ENCODE results near the gene ENTREP3. TPM values are rescaled to one million over a fixed set of nuclear protein-coding genes. Genes with fewer than 3 reads are reported as not detected.
A peak's percentile ranks its signal among the peaks of the same experiment; 100 is the strongest.
"Not testable (repeated sequence)": the region's sequence is repeated elsewhere in the genome, so short reads cannot be mapped to it uniquely, and the experiment has no call there.

The ENTREP3 gene
- total RNA-seq, 3 donors from 2014 or later (not counting 1 experiment from before 2014, with no cell fraction given): 6.9 to 10.0 (median 8.9) TPM

DNA sequence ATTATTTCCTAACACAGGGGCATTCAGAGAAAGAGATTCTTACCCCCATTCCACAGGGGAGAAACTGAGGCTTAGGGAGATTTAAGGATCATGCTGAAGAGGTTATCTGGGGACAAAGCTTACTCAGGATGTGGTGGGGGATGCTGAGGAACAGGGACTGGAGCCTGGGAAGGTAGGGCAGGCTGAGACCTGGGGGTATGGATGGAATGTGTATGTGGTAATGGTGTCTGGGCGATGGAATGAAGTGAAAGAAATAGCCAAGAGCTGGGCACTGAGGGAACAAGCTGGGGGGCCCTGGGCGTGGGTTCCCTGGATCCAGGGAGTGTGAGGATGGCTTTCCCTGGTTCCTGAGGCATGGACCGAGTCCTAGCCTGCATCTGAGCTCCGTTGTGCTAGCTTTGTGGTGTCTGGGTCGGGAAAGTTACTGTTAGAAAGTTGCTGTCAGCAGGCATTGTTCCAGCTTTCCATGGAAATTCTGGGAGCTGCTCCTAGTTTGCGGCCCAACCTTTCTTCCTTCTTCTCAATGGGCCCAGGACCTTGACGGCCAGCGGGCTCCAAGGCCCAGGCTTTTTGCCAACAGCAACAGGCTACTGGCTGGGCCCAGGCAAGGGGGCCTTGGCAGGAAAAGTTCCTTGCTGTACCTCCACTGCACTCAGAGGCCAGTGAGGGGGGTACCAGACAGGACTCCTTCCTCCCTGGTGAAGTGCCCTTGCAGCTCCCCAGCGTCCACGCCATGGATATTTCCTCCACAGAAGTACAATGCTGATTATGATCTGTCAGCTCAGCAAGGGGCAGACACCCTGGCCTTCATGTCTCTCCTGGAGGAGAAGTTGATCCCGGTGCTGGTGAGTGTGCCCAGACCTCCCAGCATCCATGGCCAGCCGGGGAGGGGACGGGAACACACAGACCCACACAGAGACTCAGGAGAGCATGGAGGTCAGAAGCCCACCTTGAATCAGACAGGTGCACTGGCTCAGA, 23.0 kb downstream of the ENTREP3 start:
- H3K27me3 Mint-ChIP-seq (ENCODE audit: low read depth in 2 of 2); H3K27ac Mint-ChIP-seq; ATAC-seq; H3K9me3 Mint-ChIP-seq; H3K27ac ChIP-seq (ENCODE audit: low read length); H3K27me3 ChIP-seq (ENCODE audit: control insufficient read depth, insufficient read depth, low read length); H3K4me1 ChIP-seq (ENCODE audit: control insufficient read depth, insufficient read depth, low read length); intact Hi-C loops (cut with micrococcal nuclease); H3K4me3 ChIP-seq (ENCODE audit: low read length); H3K36me3 Mint-ChIP-seq; H3K9me3 ChIP-seq (ENCODE audit: control insufficient read depth, insufficient read depth, low read length); H3K4me1 Mint-ChIP-seq; DNase-seq; H3K4me3 Mint-ChIP-seq: not testable (repeated sequence)
- 92% methylated on average over 12 of the region's 13 CpGs for WGBS (ENCODE audit: insufficient coverage)
- peaks cover 16% of the 10 kb centered on the region for H3K36me3 ChIP-seq (ENCODE audit: control insufficient read depth, insufficient read depth, low read length)

DNA sequence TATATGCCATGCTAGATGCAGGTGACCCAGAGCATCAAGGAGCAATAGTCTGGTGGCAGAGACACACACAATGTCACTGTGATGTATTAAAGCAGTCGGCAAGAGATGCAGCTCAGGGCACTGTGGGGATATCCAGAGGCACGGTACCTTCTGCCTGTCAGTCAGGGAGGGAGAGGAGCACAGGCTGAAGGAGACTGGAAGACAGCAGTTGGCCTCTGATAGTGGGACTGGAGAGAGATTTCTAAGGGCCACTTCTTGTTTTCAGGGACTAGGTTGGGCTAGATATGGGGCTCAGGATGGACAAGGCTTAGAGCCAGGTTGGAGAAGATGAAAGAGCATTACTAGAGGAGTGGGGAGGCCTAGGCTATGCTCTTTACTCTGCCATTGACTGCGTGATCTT, 24.0 kb downstream of the ENTREP3 start:
- ATAC-seq; H3K36me3 ChIP-seq (ENCODE audit: control insufficient read depth, insufficient read depth, low read length); H3K36me3 Mint-ChIP-seq; H3K27me3 ChIP-seq (ENCODE audit: control insufficient read depth, insufficient read depth, low read length); H3K9me3 Mint-ChIP-seq; intact Hi-C loops (cut with micrococcal nuclease); H3K27ac Mint-ChIP-seq; H3K27ac ChIP-seq (ENCODE audit: low read length); H3K4me3 Mint-ChIP-seq; H3K27me3 Mint-ChIP-seq (ENCODE audit: low read depth in 2 of 2); H3K9me3 ChIP-seq (ENCODE audit: control insufficient read depth, insufficient read depth, low read length); H3K4me3 ChIP-seq (ENCODE audit: low read length); DNase-seq: not testable (repeated sequence)
- peaks cover 12 to 13% of the 10 kb centered on the region in 2 donors for H3K4me1 Mint-ChIP-seq
- peaks cover 17% of the 10 kb centered on the region for H3K4me1 ChIP-seq (ENCODE audit: control insufficient read depth, insufficient read depth, low read length)
- 59% methylated on average over 3 of the region's 3 CpGs for WGBS (ENCODE audit: insufficient coverage)

DNA sequence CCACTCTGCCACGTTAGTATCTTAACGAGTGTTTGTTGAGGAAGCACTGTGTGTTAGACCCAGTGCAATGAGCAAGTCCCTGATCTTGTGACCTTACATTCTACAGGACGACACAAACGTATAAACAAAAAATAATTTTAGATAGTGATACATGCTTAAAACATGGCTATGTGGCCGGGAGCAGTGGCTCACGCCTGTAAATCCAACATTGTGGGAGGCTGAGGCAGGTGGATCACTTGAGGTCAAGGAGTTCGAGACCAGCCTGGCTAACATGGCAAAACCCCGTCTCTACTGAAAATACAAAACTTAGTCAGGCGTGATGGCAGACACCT, 27.2 kb downstream of the ENTREP3 start:
- no peak for ATAC-seq
- H3K27ac ChIP-seq (ENCODE audit: low read length): peak overlapping the region; percentile 84
- peaks cover 26% of the 10 kb centered on the region for H3K4me1 ChIP-seq (ENCODE audit: control insufficient read depth, insufficient read depth, low read length)
- Mint-ChIP-seq H3K4me3 (peak overlapping the region; percentile 86), H3K9me3 (no peaks in the 10 kb centered on the region), H3K27ac (peak overlapping the region; percentile 85 to 96), H3K36me3 (no peaks in the 10 kb centered on the region), H3K27me3 (ENCODE audit: low read depth in 2 of 2) (no peaks in the 10 kb centered on the region), H3K4me1 (peaks cover 12 to 17% of the 10 kb centered on the region in 2 donors)
- 76% methylated on average over 9 of the region's 9 CpGs for WGBS (ENCODE audit: insufficient coverage)
- intact Hi-C loops (cut with micrococcal nuclease): loop anchor here (5.0 kb wide), 2 partner anchors 36 to 51 kb away; no protein-coding TSS in a partner anchor
- TF ChIP-seq, protein P1, sequence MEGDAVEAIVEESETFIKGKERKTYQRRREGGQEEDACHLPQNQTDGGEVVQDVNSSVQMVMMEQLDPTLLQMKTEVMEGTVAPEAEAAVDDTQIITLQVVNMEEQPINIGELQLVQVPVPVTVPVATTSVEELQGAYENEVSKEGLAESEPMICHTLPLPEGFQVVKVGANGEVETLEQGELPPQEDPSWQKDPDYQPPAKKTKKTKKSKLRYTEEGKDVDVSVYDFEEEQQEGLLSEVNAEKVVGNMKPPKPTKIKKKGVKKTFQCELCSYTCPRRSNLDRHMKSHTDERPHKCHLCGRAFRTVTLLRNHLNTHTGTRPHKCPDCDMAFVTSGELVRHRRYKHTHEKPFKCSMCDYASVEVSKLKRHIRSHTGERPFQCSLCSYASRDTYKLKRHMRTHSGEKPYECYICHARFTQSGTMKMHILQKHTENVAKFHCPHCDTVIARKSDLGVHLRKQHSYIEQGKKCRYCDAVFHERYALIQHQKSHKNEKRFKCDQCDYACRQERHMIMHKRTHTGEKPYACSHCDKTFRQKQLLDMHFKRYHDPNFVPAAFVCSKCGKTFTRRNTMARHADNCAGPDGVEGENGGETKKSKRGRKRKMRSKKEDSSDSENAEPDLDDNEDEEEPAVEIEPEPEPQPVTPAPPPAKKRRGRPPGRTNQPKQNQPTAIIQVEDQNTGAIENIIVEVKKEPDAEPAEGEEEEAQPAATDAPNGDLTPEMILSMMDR (IDR thresholded peaks at IDR 0.05): no peak
- no peaks in the 10 kb centered on the region for H3K36me3 ChIP-seq (ENCODE audit: control insufficient read depth, insufficient read depth, low read length)
- H3K9me3 ChIP-seq (ENCODE audit: control insufficient read depth, insufficient read depth, low read length): no peaks in the 10 kb centered on the region
- no peak for DNase-seq
- H3K27me3 ChIP-seq (ENCODE audit: control insufficient read depth, insufficient read depth, low read length): no peaks in the 10 kb centered on the region
- peak overlapping the region; percentile 79 for H3K4me3 ChIP-seq (ENCODE audit: low read length)

DNA sequence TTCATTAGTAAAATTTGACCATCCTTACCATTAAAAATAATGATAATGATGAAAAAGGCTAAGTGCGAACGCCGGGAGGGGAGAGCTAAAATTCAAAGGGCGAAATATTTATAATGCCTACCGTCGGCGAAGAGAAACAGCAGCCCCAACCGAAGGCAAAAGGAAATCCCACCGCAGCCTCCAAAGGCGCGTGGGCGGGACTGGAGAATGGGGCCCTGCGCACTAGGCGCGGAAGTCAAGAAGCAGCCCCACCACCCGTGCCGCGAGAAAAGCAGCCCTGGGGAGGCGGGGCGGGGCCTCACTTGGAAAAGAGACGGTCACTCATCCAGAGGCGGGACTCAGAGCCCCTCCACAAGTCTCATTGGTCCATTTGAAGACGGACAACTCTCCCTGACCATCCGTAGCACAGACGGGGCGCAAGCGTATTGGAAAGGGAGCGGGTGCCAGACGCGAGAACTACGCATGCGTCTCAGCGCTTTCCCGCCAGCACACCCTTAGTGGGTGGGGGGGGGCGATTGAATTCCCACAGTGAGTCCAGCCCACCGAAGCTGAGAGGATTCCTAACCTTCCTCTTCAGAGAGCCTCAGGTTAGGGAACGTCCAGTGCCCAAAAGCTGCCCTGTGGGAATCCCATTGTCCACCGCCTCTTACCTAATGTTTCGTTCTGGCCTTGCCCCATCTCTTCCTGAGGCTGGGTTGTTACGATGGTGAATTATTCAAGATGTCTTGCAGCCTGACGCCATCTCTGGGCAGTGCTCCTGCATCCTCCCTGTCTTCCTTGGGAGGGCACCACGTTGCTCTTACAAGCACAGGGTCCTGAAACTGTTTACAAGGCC, 27.8 kb downstream of the ENTREP3 start:
- no peaks in the 10 kb centered on the region for H3K36me3 Mint-ChIP-seq
- intact Hi-C loops (cut with micrococcal nuclease): loop anchor here (5.0 kb wide), 2 partner anchors 35 to 50 kb away; no protein-coding TSS in a partner anchor
- peak overlapping the region; percentile 86 for H3K4me3 Mint-ChIP-seq
- peak overlapping the region; percentile 85 to 96 for H3K27ac Mint-ChIP-seq
- Histone ChIP-seq H3K27me3 (ENCODE audit: control insufficient read depth, insufficient read depth, low read length) (no peaks in the 10 kb centered on the region), H3K9me3 (ENCODE audit: control insufficient read depth, insufficient read depth, low read length) (no peaks in the 10 kb centered on the region), H3K36me3 (ENCODE audit: control insufficient read depth, insufficient read depth, low read length) (no peaks in the 10 kb centered on the region), H3K4me3 (ENCODE audit: low read length) (peak overlapping the region; percentile 79), H3K4me1 (ENCODE audit: control insufficient read depth, insufficient read depth, low read length) (peaks cover 26% of the 10 kb centered on the region), H3K27ac (ENCODE audit: low read length) (peak overlapping the region; percentile 86)
- peaks cover 12 to 17% of the 10 kb centered on the region in 2 donors for H3K4me1 Mint-ChIP-seq
- ATAC-seq (peak; percentile 94 to 99 (median 95)), DNase-seq (peak; percentile 95 to 98)
- no peaks in the 10 kb centered on the region for H3K9me3 Mint-ChIP-seq
- TF ChIP-seq, protein P1 (IDR thresholded peaks at IDR 0.05): no peak
- WGBS (ENCODE audit: insufficient coverage): 2% methylated on average over 42 of the region's 42 CpGs
- no peaks in the 10 kb centered on the region for H3K27me3 Mint-ChIP-seq (ENCODE audit: low read depth in 2 of 2)

All from natural killer cell (primary cell).